K562 (cell line): ENCODE results near the gene SIGLEC11. TPM values are rescaled to one million over a fixed set of nuclear protein-coding genes. Genes with fewer than 3 reads are reported as not detected.

Experiments used
- ATAC-seq: fragments of 200-7000 bp; cut with Tn5 transposase; 3 replicates; pipeline ENCODE4 v1.9.1; 2020; ENCODE audit warnings: moderate library complexity
- BruUV-seq: library from RNA; stranded (reverse); fragments of 400-500 nt; replicated peaks from 2 replicates; lab custom pipeline; 2021; lab: Mats Ljungman, UMichigan
- CTCF ChIA-PET: fragments of 300-600 bp; formaldehyde crosslinking; extraction: SDS; loops from one replicate; lab custom pipeline; 2021; ENCODE audit warnings: low intra/inter-chr PET ratio; lab: Yijun Ruan, JAX
- POLR2A ChIA-PET: fragments of 300-600, 350-650 bp; sonication (Branson Sonifier 250); formaldehyde crosslinking; extraction: SDS; loops from one replicate; lab custom pipeline; 2021; ENCODE audit warnings: antibody characterized with exemption, inconsistent platforms; lab: Yijun Ruan, JAX
- DNase-seq, 4 experiments: peaks; one replicate each; pipeline versions ENCODE4 v3.0.0 to v3.0.0-alpha.2; 2011 to 2018; ENCODE audit warnings: low spot score in 3 of 4, mixed read lengths in 3 of 4; ENCODE audit errors: extremely low read depth in 1 of 4
- FAIRE-seq: peaks from 2 replicates; lab custom pipeline; 2011; peaks lifted over from hg19 to GRCh38; lab: Jason Lieb, UNC
- H2AFZ ChIP-seq: 2 replicates; pipeline ENCODE4 v1.6.0; 2011; ENCODE audit warnings: low read depth, low read length, control low read depth, inconsistent platforms
- H3K27ac ChIP-seq: fragments of 200-600 bp; 3 replicates; pipeline ENCODE4 v1.8.0; 2011; ENCODE audit warnings: low read depth, mild to moderate bottlenecking, control low read depth, inconsistent platforms, low read length, moderate library complexity, mixed read lengths; ENCODE audit errors: extremely low read depth
- H3K27me3 ChIP-seq, 2 experiments: fragments of 300-600 bp in 1 of 2; 2 replicates in 1 of 2; 3 replicates in 1 of 2; pipeline versions ENCODE4 v1.6.0 to v1.8.0; 2011; ENCODE audit warnings: inconsistent platforms in 2 of 2, low read length in 2 of 2, mild to moderate bottlenecking in 1 of 2, mixed read lengths in 1 of 2, moderate library complexity in 1 of 2; ENCODE audit not compliant: control insufficient read depth in 2 of 2, insufficient read depth in 2 of 2
- H3K36me3 ChIP-seq: fragments of 300-600 bp; 3 replicates; pipeline ENCODE4 v1.8.0; 2011; ENCODE audit warnings: mild to moderate bottlenecking, low read length, inconsistent platforms; ENCODE audit not compliant: control insufficient read depth, insufficient read depth
- H3K4me1 ChIP-seq, 2 experiments: fragments of 200-600 bp in 1 of 2; replicated peaks in 1 of 2; 2 replicates in 1 of 2; 3 replicates in 1 of 2; pipeline versions ENCODE4 v1.5.1 to v1.8.0; 2011; ENCODE audit warnings: inconsistent platforms in 2 of 2, low read length in 2 of 2, mild to moderate bottlenecking in 1 of 2, mixed read lengths in 1 of 2, moderate library complexity in 1 of 2; ENCODE audit not compliant: control insufficient read depth in 2 of 2, insufficient read depth in 2 of 2
- H3K4me2 ChIP-seq: 2 replicates; pipeline ENCODE4 v1.6.1; 2011; ENCODE audit warnings: low read length, control low read depth, inconsistent platforms, mixed read lengths; ENCODE audit not compliant: insufficient read depth
- H3K4me3 ChIP-seq: fragments of 200-600 bp; sonication (generic), shearing (Covaris generic); 2 replicates; pipeline ENCODE4 v1.5.1; 2016; ENCODE audit warnings: control low read depth, inconsistent platforms
- H3K79me2 ChIP-seq: fragments of 200-600 bp; 3 replicates; pipeline ENCODE4 v1.8.0; 2011; ENCODE audit warnings: low read length, inconsistent platforms; ENCODE audit not compliant: control insufficient read depth, insufficient read depth
- H3K9ac ChIP-seq, 2 experiments: 2 replicates each; pipeline versions ENCODE4 v1.6.0 to v1.6.1; 2011; ENCODE audit warnings: low read depth in 2 of 2, low read length in 2 of 2, control low read depth in 1 of 2, inconsistent platforms in 1 of 2, mild to moderate bottlenecking in 1 of 2, mixed read lengths in 1 of 2; ENCODE audit not compliant: insufficient read depth in 1 of 2
- H3K9me1 ChIP-seq: one replicate; pipeline ENCODE4 v1.6.0; 2011; ENCODE audit warnings: inconsistent platforms, mild to moderate bottlenecking, low read length, moderate library complexity; ENCODE audit not compliant: control insufficient read depth, insufficient read depth
- H3K9me3 ChIP-seq: replicated peaks from 2 replicates; pipeline ENCODE4 v1.5.1; 2011; ENCODE audit warnings: low read depth, low read length, inconsistent platforms; ENCODE audit not compliant: control insufficient read depth, insufficient read depth
- H4K20me1 ChIP-seq: replicated peaks from 2 replicates; pipeline ENCODE4 v1.6.1; 2011; ENCODE audit warnings: low read length, inconsistent platforms, mixed read lengths; ENCODE audit not compliant: control insufficient read depth, insufficient read depth
- ARHGAP35 ChIP-seq: fragments of 450-650 bp; IDR thresholded peaks from 2 replicates; pipeline ENCODE4 v1.6.1; 2018; ENCODE audit not compliant: partially characterized antibody
- GTF2E2 ChIP-seq: fragments of 200-800 bp; sonication (Bioruptor generic); IDR thresholded peaks from 2 replicates; pipeline ENCODE4 v1.6.1; 2016; ENCODE audit warnings: missing genetic modification characterization, missing compliant biosample characterization
- WGBS: fragments of 100-300 bp; shearing (Covaris generic); methylation state at CpG from one replicate; pipeline ENCODE4 v1.1.6; 2016; ENCODE audit warnings: low coverage, mixed read lengths; ENCODE audit not compliant: insufficient coverage; ENCODE audit errors: missing lambda C conversion rate; 5-methylcytosine and 5-hydroxymethylcytosine counted together
- in situ Hi-C: fragments of 300-500 bp; cut with MboI; formaldehyde crosslinking; loops from 4 replicates; pipeline ENCODE4 v1.15.0; 2018; ENCODE audit warnings: inconsistent platforms, mixed read lengths
- intact Hi-C: fragments of 100-400 bp; cut with micrococcal nuclease; formaldehyde crosslinking; loops from 2 replicates; pipeline ENCODE4 v1.14.2; 2022
- polyA plus RNA-seq, 8 experiments: library from polyadenylated mRNA; depleted of rRNA in 4 of 8; stranded (reverse) in 5 of 8; unstranded in 3 of 8; fragments of >200 nt; fragmentation: Nextera tagmentation in 2 of 8; fragmentation: Illumina TruSeq in 1 of 8; extraction: Ambion mirVana in 2 of 8; extraction: Trizol in 1 of 8; gene quantifications; 2 replicates each; pipeline versions ENCODE4 v1.2.1 to v1.2.3, GENCODE V29; 2011 to 2014; ENCODE audit warnings: inconsistent platforms in 1 of 8, missing spikeins in 1 of 8
- total RNA-seq, 7 experiments: library from RNA; depleted of rRNA in 6 of 7; stranded (reverse); fragments of >200 nt in 6 of 7; fragmentation: Illumina TruSeq in 2 of 7; extraction: Trizol in 2 of 7; gene quantifications; 2 replicates each; pipeline versions ENCODE4 v1.2.1 to v1.2.3, GENCODE V29; 2011 to 2021; ENCODE audit warnings: low replicate concordance in 1 of 7
- TF ChIP-seq, protein P1 (sequence below): fragments of 150-350 bp; IDR thresholded peaks from 2 replicates; pipeline ENCODE4 v1.6.1; 2014; ENCODE audit warnings: low read depth, mild to moderate bottlenecking, low read length, borderline replicate concordance

Gene SIGLEC11
- total and polyA plus RNA-seq, 9 of the 15 experiments (the other 6 are each of a cell fraction or from before 2014, with no cell fraction given), result not detected

DNA sequence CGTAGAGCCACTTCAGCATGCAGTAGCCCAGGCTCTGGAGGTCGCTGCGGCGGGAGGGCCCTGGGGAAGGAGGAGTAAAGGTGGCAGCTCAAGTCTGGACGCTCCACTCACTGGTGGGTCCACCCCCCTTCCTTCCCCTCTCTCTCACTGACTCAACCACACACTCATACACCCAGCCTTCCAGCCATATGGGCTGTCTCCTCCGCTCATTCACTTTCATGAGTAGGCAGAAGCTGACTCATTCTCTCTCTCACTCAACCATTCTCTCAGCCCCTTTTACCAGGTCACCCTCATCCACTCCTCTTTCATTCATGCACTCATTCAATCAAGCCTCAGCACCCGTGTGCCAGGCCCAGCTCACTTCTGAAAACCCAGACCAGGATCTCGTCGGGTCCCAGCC lies 27.5 kb upstream of the SIGLEC11 start (continued):
- TF ChIP-seq, protein P1, sequence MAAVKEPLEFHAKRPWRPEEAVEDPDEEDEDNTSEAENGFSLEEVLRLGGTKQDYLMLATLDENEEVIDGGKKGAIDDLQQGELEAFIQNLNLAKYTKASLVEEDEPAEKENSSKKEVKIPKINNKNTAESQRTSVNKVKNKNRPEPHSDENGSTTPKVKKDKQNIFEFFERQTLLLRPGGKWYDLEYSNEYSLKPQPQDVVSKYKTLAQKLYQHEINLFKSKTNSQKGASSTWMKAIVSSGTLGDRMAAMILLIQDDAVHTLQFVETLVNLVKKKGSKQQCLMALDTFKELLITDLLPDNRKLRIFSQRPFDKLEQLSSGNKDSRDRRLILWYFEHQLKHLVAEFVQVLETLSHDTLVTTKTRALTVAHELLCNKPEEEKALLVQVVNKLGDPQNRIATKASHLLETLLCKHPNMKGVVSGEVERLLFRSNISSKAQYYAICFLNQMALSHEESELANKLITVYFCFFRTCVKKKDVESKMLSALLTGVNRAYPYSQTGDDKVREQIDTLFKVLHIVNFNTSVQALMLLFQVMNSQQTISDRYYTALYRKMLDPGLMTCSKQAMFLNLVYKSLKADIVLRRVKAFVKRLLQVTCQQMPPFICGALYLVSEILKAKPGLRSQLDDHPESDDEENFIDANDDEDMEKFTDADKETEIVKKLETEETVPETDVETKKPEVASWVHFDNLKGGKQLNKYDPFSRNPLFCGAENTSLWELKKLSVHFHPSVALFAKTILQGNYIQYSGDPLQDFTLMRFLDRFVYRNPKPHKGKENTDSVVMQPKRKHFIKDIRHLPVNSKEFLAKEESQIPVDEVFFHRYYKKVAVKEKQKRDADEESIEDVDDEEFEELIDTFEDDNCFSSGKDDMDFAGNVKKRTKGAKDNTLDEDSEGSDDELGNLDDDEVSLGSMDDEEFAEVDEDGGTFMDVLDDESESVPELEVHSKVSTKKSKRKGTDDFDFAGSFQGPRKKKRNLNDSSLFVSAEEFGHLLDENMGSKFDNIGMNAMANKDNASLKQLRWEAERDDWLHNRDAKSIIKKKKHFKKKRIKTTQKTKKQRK, result no peak
- no peak for TF ChIP-seq GTF2E2
- TF ChIP-seq, all 486 proteins: peak for 0

DNA sequence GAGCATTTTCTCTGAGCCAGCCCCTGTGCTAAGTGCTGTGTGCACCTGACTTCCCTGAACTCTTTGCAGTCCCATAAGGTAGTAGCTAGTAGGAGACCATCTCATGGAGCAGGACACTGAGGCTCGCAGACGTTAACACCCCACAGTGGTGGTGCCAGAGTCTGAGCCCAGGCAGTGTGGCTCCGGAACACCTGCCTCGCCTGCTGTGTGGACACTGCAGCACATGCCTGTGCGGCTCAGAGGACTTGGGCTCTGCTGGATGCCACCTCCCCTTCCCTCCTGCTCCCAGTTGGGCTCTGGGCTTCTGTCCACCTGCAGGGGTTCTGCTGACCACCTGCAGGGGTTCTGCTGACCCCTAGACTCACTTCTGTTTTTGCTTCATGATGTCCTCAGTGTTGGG lies 27.0 kb upstream of the SIGLEC11 start:
- POLR2A ChIA-PET, result interaction anchor here (1.1 kb wide), 1 partner anchor 10 kb away, joined by 3 read pairs; no protein-coding TSS in a partner anchor
- Histone ChIP-seq H3K9me1 (peaks cover 3% of the 10 kb centered on the region), H3K4me2 (no peak overlapping the region), H3K27ac (no peak overlapping the region), H4K20me1 (peaks cover 26% of the 10 kb centered on the region), H2AFZ (no peak overlapping the region), H3K4me1 (peaks cover 0 to 8% of the 10 kb centered on the region in 2 experiments; a peak in 3 of 5 replicates), H3K9me3 (no peaks in the 10 kb centered on the region), H3K9ac (no peak overlapping the region), H3K36me3 (peaks cover 34% of the 10 kb centered on the region; the same call in 2 of the 3 replicates), H3K4me3 (no peak overlapping the region), H3K79me2 (no peaks in the 10 kb centered on the region), H3K27me3 (no peaks in the 10 kb centered on the region)
- CTCF ChIA-PET, result no interaction called here
- no TSS peak for BruUV-seq
- no peak for TF ChIP-seq ARHGAP35
- intact Hi-C loops (no loop called here), in situ Hi-C loops (no loop called here)
- FAIRE-seq, result no peak
- ATAC-seq, result no peak
- DNase-seq, result no peak
- WGBS, result 80% methylated on average over 5 of the region's 5 CpGs
